ENCODE measurements around the gene CENPVL1.
"Not testable (repeated sequence)": the region's sequence is repeated elsewhere in the genome, so short reads cannot be mapped to it uniquely, and the experiment has no call there.

Gene CENPVL1

GRCh38 chrX:51710277-51711164 lies at the start of gene CENPVL1:
CENPVL1 (plus strand) TSS chrX:51710512; CDS start chrX:51710512, 0 bp downstream.
- not testable (repeated sequence) for FAIRE-seq; DNase-seq (ENCODE audit: insufficient read length, low spot score)

GRCh38 chrX:51665981-51666380 lies 44.3 kb upstream of the CENPVL1 start:
- TF ChIP-seq POLR2A (IDR thresholded peaks at IDR 0.05; ENCODE audit: low read depth, low read length) = no peak
- DNase-seq (ENCODE audit: insufficient read length, low spot score) (no peak), FAIRE-seq (no peak)

GRCh38 chrX:51679689-51680433 lies 30.5 kb upstream of the CENPVL1 start:
- DNase-seq (ENCODE audit: insufficient read length, low spot score); FAIRE-seq: not testable (repeated sequence)

- not testable (repeated sequence) for DNase-seq (ENCODE audit: insufficient read length, low spot score); FAIRE-seq
Observed at GRCh38 chrX:51681808-51682719, 28.2 kb upstream of the CENPVL1 start.

- not testable (repeated sequence) for DNase-seq (ENCODE audit: insufficient read length, low spot score); FAIRE-seq
Observed at GRCh38 chrX:51682720-51683062, 27.6 kb upstream of the CENPVL1 start, which contains the start of gene CENPVL2. CENPVL2 (minus strand) TSS chrX:51682831; CDS start chrX:51682831, 0 bp downstream.

- no peak for DNase-seq (ENCODE audit: insufficient read length, low spot score)
- TF ChIP-seq POLR2A (IDR thresholded peaks at IDR 0.05; ENCODE audit: low read depth, low read length) = no peak
- no peak for FAIRE-seq
Observed at GRCh38 chrX:51694254-51694653, 16.1 kb upstream of the CENPVL1 start.

- no peak for DNase-seq (ENCODE audit: insufficient read length, low spot score)
- no peak for FAIRE-seq
- no peak for TF ChIP-seq POLR2A (IDR thresholded peaks at IDR 0.05; ENCODE audit: low read depth, low read length)
Observed at GRCh38 chrX:51697397-51697796, 12.9 kb upstream of the CENPVL1 start.

GRCh38 chrX:51712943-51713647 lies 2.8 kb downstream of the CENPVL1 start:
- not testable (repeated sequence) for FAIRE-seq; DNase-seq (ENCODE audit: insufficient read length, low spot score)

- no peak for DNase-seq (ENCODE audit: insufficient read length, low spot score)
- TF ChIP-seq POLR2A (IDR thresholded peaks at IDR 0.05; ENCODE audit: low read depth, low read length) = no peak
- FAIRE-seq = no peak
Observed at GRCh38 chrX:51728202-51728601, 17.9 kb downstream of the CENPVL1 start.

GRCh38 chrX:51737091-51737490 lies 26.8 kb downstream of the CENPVL1 start:
- TF ChIP-seq POLR2A (IDR thresholded peaks at IDR 0.05; ENCODE audit: low read depth, low read length) = no peak
- no peak for FAIRE-seq
- DNase-seq (ENCODE audit: insufficient read length, low spot score) = no peak

GRCh38 chrX:51742586-51742985 lies 32.3 kb downstream of the CENPVL1 start:
- TF ChIP-seq POLR2A (IDR thresholded peaks at IDR 0.05; ENCODE audit: low read depth, low read length) = no peak
- FAIRE-seq = no peak
- DNase-seq (ENCODE audit: insufficient read length, low spot score) = no peak

- TF ChIP-seq POLR2A (IDR thresholded peaks at IDR 0.05; ENCODE audit: low read depth, low read length) = peak; percentile 90
- no peak for FAIRE-seq
Observed at GRCh38 chrX:51743179-51743957, 33.1 kb downstream of the CENPVL1 start, which contains the start of gene GSPT2. GSPT2 (plus strand) TSS chrX:51743442; CDS start chrX:51743627, 185 bp downstream.

More at GRCh38 chrX:51743179-51743957, 33.1 kb downstream of the CENPVL1 start, which contains the start of gene GSPT2:
- peak; percentile 15 for DNase-seq (ENCODE audit: insufficient read length, low spot score)
